KBM-7 (cell line): ENCODE data around the gene SPDL1.
A peak's percentile ranks its signal among the peaks of the same experiment; 100 is the strongest.
"Not testable (repeated sequence)": the region's sequence is repeated elsewhere in the genome, so short reads cannot be mapped to it uniquely, and the experiment has no call there.

Source experiments
- DNase-seq: peaks from one replicate; pipeline ENCODE4 v3.0.0-alpha.2; 2015
- in situ Hi-C: fragments of 300-500 bp; cut with MboI; formaldehyde crosslinking; loops from 2 replicates; pipeline ENCODE4 v1.14.3; 2020; ENCODE audit warnings: low sequenced_read_pairs, low pct_unique_long_range_greater_than_20kb, mixed read lengths

The SPDL1 gene

DNA sequence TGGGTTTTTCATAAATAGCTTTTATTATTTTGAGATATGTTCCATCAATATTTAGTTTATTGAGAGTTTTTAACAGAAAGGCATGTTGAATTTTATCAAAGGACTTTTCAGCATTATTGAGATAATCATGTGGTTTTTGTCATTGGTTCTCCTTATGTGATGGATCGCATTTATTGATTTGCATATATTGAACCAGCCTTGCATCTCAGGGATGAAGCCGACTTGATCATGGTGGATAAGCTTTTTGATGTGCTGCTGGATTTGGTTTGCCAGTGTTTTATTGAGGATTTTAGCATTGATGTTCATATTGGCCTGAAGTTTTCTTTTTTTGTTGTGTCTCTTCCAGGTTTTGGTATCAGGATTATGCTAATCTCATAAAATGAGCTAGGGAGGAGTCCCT is 40.7 kb downstream of the SPDL1 start:
- in situ Hi-C loops, DNase-seq: not testable (repeated sequence)

DNA sequence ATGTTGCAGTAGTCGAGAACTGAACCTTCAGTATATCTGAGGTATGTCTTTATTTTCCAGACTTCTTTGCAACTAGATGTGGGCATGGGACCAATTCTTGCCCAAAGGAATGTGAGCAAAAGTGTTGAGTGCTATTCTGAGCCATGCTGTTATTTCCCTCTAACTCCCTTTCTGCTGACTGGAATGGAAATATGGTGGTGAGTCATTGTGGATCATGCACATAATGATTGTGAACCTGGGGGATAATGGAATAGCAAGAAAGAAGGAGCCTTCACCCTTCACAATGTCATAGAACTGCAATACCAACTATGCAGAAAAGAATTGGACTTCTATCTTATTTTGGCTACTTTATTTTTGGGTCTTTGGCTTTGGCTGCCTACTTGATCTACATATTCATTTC is 43.2 kb downstream of the SPDL1 start:
- DNase-seq: no peak
- in situ Hi-C loops: no loop called here

DNA sequence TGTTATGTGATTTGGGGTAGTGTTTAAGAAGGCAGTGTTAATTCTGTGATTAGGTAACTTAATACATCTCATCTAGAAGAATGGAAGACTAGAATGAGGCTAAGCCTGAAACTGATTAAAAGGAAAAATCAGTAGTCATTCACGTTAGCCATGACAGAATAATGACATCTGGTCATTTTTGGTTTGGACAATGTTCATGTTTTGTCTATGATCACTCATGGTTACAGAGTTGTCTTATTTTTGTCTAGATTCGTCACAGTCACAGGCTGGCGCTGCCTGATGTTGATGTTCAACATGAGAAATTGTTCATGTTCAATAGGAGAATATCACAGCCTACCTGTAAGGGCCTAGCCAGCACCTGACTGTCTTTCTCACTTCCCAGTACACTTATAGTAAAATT is 44.0 kb downstream of the SPDL1 start:
- DNase-seq: no peak
- in situ Hi-C loops: no loop called here

DNA sequence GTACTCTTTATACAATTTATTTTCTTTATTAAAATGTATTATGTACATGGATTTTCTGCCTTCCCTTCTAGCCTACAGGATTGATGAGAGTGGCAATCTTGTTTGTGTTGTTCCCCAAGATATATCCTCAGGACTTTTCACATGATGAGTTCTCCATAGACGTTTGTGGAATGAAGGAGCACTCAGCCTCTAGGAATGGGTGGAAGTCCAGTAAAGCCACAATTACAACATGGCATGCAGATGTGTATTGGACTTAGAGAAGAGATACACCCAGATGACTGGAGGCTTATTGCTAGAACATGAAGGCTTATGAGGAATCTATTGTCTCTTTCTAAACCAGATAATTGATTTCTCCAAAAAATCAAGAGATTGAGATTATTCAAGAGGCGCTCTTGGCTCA is 45.3 kb downstream of the SPDL1 start:
- in situ Hi-C loops: no loop called here
- no peak for DNase-seq

DNA sequence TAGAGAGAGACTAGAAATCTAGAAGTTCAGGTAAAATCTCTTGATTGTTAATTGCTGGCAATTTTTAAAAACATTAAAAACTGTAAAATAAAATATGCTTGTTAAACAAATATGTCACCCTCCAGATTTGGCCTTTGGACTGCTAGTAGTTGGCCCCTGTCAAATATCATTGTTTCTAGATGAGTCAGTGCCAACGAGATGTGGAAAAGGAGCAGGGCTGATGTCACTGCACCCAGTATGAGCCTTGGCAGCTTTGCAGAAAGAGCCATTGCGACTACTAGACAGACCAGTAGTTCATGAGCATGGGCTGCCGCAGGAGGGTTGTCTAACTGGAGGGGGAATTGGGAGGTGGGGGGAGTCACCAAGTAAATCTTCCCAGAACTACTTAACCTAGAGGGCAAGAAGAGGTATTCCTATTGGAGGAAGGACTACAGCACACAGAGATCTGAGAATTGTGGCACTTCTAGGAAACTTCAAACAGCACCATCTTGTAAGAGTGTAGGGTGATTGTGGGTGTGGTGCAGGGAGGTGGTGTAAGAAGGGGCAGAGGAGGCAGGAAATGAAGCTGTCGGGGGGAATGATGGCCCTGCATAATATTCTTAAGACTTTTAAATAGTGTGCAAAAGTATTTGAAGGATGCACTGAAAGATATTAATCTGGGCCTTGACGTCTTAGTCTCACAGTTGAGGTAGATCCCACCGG is 46.4 kb downstream of the SPDL1 start:
- DNase-seq: no peak
- in situ Hi-C loops: no loop called here

DNA sequence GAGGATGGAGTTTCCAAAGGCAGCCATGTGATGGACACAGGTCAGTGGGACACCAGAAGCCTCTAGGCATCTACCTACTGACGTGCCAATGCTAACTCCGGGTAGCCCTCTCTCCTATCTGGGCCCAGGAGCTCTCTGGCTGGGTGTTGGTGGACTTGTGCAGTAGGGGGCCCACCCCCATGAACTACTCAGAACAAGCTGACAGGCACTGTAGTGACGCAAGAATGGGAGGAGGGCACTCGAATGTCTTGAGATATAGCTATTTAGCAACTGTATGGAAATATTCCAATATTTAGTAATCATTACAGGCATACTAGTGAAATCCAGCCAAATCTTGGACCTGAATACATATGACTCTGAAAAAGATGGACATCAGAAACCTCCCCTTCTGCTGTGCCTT is 47.8 kb downstream of the SPDL1 start:
- DNase-seq: no peak
- in situ Hi-C loops: no loop called here

DNA sequence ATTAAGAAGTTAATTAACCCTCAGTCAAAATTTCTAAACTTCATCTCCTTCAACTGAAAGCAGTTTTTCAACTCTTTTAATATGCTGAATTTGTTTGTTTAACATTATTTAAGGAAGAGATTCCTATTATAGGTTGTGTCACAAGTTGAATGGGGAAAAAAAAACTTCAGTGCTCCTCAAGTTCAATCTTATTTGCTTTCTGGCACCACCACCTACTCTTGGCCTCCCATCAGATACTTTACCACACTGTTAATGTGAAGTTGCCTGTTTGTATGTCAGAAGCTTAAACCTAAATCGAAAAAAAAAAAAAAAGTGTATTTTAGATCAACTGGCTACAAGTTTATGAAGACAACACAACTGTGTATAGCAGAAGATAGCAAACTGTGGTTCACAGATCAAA is 49.4 kb downstream of the SPDL1 start:
- DNase-seq: no peak
- in situ Hi-C loops: no loop called here

DNA sequence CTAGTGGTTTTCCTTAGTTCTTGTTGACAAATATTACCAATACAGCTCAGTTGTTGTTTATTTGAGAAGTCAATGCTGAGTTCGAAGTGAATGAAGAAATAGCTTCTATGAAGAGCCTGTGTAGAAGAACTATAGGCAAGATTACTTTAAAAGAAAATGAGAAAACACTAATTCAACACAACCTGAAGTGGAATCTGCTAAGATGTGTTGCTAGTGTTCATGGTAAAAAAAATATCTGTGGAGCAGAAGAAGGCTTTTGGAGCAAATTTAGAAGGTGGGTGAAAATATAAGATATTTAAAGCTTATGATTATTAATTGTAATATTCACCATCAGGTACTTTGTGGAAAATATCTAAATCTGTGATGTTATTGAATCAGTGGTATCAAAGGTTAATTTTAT is 51.0 kb downstream of the SPDL1 start:
- no peak for DNase-seq
- in situ Hi-C loops: no loop called here

DNA sequence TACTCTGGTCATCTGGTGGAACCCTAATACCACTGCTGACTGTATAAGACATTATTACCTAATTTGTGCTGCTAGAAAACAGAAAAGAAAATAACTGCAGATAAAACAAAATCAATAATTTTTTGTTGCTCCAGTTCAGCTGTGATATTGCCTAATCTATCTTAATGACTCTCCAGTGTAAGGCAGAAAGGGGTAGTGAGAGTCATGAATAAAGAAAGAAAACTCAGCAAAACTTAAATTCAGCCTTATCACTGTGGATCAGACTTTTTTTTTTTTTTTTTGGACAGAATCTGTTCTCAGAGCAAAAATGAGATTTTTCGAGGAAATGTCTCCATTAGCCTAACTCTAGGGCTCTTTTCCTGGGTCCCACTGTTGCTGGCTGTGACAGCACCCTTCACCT is 52.4 kb downstream of the SPDL1 start:
- in situ Hi-C loops: no loop called here
- no peak for DNase-seq

DNA sequence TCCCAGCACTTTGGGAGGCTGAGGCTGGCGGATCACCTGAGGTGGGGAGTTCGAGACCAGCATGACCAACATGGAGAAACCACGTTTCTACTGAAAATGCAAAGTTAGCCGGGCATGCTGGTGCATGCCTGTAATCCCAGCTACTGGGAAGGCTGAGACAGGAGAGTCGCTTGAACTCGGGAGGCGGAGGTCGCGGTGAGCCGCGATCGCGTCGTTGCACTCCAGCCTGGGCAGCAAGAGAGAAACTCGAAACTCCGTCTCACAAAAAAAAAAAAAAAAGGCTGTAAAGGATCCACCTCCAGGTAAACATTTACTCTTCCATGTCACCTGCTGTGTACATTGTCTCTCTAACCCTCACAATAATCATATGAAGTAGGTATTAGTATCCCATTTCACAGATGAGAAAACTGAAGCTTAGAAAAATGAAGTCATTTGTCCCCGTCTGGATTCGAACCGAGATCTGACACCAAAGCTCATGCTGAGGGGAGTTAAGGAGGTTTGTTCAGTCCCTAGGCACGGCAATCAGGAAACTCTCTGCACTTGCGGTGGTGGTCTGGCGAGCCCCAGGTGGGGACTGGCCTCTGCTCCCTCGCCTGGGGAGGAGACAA is 53.0 kb downstream of the SPDL1 start:
- no peak for DNase-seq
- in situ Hi-C loops: no loop called here

DNA sequence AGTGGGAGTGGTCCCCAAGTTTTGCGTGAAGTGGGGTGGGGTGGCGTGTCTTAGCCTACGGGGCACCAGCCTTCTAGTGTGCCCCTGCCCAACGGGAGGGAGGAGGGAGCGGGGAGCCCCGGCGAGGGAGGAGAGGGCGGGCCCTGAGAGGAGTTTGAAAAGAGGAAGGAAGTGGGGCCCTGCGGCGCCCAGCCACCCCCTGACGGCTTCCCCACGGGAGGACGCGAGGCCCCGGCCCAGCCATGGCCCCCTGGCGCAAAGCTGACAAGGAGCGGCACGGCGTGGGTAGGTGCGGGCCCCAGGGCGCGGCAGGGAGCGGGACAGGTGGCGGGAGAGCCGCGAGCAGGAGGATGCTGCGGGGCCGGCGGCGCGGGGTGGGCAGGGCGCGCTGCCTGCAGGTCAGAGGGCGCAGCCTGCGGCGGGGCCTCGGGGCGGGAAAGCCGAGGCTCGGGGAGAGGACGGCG is 53.5 kb downstream of the SPDL1 start, which contains the start of gene DOCK2:
DOCK2 (plus strand) TSS at position 191 of the 464 bp plus-strand sequence; CDS start at position 243, 52 bp downstream.
- in situ Hi-C loops: no loop called here
- DNase-seq: peak; percentile 93

DNA sequence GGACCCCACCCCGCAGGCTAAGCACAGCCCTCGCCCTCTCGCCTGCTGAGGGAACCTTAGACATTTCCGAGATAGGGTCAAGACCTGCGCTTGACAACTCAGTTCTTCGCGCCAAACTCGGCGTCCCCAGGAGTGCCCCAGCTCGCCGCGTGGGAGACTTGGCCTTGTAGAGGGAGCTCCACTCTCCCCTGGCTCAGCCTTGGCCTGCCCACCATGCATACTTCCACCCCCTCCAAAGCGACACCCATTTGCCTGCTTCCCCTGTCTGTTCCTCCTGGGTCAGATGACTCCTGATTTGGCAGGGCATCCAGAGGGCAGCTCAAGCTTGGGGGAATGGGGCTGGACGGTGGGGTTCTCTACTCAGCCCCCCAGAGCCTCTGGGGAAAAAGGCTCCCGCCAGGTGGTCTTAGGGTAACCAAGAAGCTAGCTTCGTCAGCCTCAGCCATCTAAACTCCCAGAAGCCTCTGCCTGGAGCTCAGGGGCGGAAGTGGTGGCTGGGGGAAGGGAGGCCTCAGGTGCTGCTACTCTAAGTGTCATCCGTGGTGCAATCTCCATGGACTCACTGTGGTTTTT is 54.1 kb downstream of the SPDL1 start:
- DNase-seq: peak; percentile 67
- in situ Hi-C loops: no loop called here

DNA sequence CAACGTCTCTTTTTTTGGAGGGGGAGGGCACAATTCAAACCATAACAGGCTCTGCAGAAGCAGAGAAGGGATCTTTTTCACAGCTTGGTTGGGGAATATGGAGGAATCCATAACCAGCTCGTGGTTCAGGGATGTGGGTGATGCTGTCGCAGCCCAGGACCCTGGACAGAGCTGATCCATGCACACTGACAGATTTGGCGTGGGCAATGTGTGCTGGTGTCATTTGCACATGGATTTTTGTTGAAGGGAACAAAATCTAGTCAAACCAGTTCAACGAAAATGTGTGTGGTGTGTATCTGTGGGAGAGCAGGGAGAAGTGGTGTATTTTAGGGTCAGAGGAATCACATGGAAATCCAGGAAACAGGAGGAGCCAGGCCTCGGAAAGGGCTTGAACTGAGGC is 57.7 kb downstream of the SPDL1 start:
- DNase-seq: no peak
- in situ Hi-C loops: no loop called here

DNA sequence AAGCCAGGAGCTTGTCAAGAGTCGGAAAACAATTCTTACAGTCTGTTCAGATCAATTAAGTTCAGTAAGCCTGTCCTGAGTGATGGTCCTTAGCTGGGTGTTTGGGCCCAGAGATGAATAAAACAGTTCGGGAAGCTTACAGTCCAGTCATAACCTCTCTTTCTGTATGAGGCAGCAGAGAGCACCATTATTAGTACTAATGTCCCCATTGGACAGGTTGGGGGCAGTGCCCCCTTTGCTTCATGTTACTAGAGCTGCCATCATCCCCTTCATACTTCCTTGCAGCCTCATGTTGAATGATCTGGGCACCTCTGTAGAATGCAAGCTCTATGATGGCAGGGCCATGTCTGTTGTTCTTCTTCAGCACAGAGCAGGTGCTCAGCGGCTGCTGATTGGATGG is 63.3 kb downstream of the SPDL1 start:
- in situ Hi-C loops: no loop called here
- no peak for DNase-seq

DNA sequence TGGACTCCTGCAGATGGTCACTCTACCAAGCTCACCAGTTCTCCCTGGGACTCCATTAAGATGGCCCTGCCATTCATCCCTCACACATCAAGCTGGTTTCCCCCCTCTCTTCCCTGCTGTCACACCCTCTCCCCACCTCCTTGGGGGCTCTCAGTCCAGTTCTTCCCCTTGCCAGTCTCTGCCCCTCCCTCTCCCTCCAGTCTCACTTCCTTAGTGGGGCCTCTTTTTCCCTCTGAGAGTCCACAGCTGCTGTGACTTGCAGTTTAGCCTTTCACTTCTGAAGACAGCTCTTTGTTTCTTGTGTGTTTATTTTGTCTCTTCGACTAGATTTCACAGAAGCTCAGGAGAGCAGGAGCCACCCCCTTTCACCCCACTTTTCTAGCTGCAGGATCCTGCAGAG is 64.0 kb downstream of the SPDL1 start:
- DNase-seq: peak; percentile 49
- in situ Hi-C loops: no loop called here

DNA sequence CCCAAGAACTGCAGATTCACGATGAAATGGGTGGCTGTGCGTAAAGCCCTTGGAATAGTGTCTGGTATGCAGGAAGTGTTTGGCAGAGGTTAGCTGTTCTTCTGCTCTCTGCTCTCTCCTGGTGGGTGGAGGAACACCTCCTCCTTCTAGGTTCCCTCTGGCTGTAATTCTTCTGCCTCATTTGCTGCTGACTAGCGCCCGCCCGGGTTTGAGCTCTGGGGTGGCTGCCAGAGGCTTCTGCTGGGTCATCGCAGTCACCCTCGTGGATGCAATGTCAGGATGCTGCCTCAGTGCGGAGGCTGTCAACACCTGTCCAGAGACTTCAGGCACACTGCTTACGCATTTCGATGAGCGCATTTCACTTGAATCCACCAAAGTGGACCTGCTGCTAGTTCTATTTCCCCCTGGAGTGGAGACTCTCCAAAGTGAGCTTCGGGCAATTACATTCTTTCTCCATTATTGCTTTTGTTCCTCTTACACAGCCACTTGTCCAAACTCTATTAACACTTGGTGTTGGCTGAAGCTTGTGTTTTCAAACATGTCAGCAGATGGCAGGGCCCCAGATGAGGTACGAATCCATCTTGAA is 65.2 kb downstream of the SPDL1 start:
- peak; percentile 51 for DNase-seq
- in situ Hi-C loops: no loop called here

DNA sequence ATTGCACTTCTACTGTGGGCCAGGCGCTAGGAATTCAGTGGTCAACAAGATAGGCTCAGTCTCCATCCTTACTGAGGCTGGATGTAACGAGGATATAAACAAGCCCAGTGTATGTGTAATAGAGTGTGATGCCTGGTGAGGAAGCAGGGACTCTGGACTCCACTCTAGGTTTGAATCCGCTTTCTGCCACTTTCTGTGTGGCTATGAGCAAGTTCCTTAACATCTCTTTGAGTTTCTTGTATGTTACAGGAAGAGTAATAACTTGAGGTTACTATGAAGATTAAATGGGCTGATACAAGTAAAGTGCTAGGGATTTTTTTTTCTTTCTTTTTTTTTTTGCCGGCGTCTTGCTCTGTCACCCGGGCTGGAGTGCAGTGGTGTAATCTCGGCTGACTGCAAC is 65.9 kb downstream of the SPDL1 start:
- in situ Hi-C loops: no loop called here
- no peak for DNase-seq

DNA sequence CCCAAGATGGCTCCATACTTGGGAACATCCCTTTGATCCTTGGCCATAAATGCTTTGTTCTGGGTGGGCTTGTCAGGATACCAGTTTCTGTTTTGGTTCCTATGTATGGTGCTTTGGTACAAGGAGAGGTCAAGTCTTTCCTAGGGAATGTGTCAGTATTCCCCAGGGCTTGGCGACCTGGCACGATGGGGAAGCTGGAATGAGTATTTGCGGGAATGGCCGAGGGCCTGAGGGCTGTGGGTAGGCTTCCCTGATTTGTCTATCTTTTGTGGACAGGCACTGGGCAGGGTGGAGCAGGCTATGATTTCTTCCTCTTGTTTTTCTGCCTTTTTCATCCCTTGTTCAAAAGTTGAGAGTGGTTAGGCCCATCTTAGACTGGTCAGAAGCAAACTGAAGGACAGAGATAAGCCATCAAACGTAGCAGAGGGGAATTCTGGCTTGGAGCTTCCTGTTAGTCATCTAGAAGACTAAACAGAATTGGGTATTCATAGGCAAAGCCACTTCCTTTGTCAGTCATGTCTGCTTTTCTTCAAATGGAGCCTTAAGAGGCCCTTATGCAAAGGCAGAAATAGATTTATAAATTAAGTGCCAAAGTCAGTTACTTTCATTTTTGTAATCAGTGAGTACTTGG is 67.2 kb downstream of the SPDL1 start:
- peak; percentile 57 for DNase-seq
- in situ Hi-C loops: no loop called here

DNA sequence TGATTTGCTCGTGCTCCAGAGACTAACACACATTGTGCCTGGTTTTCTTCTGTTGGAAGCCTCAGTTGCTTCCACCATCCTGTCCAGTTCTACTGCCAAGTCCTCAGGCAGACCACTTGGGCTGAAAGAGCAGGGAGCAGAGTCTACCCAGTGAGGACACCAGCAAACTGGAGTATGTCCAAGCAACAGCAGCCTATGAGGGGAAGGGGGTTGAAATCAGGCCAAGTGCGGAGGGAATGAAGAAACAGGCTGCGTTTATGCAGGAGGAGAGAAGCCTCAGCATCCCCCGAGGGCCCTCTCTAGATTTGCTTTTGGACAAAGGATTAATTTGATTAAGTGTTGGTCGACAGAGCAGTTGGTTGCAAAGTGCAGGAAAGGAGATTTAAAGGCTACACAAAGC is 68.0 kb downstream of the SPDL1 start:
- in situ Hi-C loops: no loop called here
- DNase-seq: no peak

DNA sequence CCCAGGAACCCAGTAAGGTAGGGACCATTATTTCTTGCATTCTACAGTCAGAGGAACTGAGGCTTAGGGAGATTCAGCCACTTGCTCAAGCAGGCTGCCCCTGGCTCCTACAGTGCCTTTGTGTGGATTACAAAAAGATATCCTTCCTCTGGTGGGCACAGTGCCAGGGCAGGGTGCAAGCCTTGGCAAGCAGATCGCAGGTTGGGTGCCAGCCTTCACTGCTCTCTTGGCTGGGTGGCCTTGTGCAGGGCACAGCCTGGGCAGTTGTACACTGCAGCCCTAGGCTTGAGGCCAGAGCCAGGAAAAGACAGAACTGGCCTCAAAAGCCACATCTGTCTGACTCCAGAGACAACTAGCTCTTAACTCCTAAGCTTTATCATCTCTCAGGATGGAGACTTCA is 68.5 kb downstream of the SPDL1 start:
- no peak for DNase-seq
- in situ Hi-C loops: no loop called here
